Bronchus fibroblast of lung (primary cell): ENCODE measurements around the gene MESP1. TPM values are rescaled to one million over a fixed set of nuclear protein-coding genes. Genes with fewer than 3 reads are reported as not detected.

Experiments
- total RNA-seq: library from RNA; depleted of rRNA; stranded (reverse); fragments of >200 nt; gene quantifications from 2 replicates; pipeline ENCODE4 v1.2.3, GENCODE V29; 2015

The MESP1 gene
- total RNA-seq: 0.45 and 0.84 TPM in 2 replicates

GRCh38 chr15:89750560-89751542 is at the start of gene MESP1:
Gene MESP1 (minus strand): TSS chr15:89751249. CDS start chr15:89751231, 18 bp downstream.

GRCh38 chr15:89776274-89777072 is 25.4 kb upstream of the MESP1 start, which contains the start of gene MESP2:
Gene MESP2 (plus strand): TSS chr15:89776332. CDS start chr15:89776358, 26 bp downstream.

Other genes with a start within 250 kb of the MESP1 start
- gene TICRR, start 175.8 kb downstream of the MESP1 start, total RNA-seq: 8.0 and 10.3 TPM in 2 replicates
- gene KIF7, start 95.8 kb downstream of the MESP1 start, total RNA-seq: 7.6 and 8.6 TPM in 2 replicates
- gene PLIN1, start 71.9 kb downstream of the MESP1 start, total RNA-seq: 0.15 TPM in 1 of 2 replicates, not detected in the other
- gene PEX11A, start 60.5 kb downstream of the MESP1 start, total RNA-seq: 3.7 and 4.9 TPM in 2 replicates
- gene WDR93, start 60.4 kb downstream of the MESP1 start, total RNA-seq: 0.15 TPM in 1 of 2 replicates, not detected in the other
- gene MESP2, start 25.1 kb upstream of the MESP1 start, total RNA-seq: 0.45 and 1.3 TPM in 2 replicates
- gene ANPEP, start 63.6 kb upstream of the MESP1 start, total RNA-seq: 127 and 128 TPM in 2 replicates
- gene AP3S2, start 142.7 kb upstream of the MESP1 start, total RNA-seq: 21.7 and 26.9 TPM in 2 replicates
- 12.5 and 14.8 TPM in 2 replicates for gene ARPIN, start 161.7 kb upstream of the MESP1 start, total RNA-seq